OCI-M2 (cell line): Measurements from ENCODE around the gene CAPRIN1.

Experiments
- DNase-seq: peaks from one replicate; lab custom pipeline; 2025; ENCODE audit not compliant: unreplicated experiment; lab: John Stamatoyannopoulos, UW

The CAPRIN1 gene

DNA sequence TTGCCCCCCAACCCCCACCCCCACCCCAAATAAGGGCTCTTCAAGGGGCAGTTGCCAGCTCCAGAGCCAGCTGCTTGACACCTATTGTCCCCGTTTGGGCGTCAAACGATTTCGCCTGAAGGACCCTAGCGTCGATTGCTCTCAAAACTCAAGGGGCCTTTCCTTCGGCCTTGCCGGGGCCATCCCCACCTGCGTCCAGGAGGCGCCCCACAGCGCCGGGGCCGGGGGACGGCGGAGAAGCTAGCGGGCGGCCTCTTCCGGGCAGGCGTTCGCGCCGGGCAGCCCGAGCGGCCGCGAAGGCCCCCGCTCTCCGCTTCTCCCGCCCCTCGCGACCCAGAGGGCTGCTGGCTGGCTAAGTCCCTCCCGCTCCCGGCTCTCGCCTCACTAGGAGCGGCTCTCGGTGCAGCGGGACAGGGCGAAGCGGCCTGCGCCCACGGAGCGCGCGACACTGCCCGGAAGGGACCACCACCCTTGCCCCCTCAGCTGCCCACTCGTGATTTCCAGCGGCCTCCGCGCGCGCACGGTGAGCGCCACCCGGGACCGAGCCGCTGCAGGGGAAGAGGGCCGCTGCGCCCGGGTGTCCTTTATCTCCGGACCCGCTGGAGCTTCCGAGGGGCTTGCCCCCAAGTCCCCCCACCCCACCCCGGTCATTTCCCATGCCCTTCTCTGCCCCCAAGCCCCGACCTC is at the start of gene CAPRIN1:
CAPRIN1 (plus strand) TSS at position 383 of the 687 bp plus-strand sequence. CDS start 690 bp downstream, outside the sequence.
- DNase-seq: peak; percentile 32

- DNase-seq: no peak
Measured at GRCh38 chr11:34002420-34002819, 49.1 kb upstream of the CAPRIN1 start.

- DNase-seq: no peak
Measured at GRCh38 chr11:34004236-34004635, 47.3 kb upstream of the CAPRIN1 start.

DNA sequence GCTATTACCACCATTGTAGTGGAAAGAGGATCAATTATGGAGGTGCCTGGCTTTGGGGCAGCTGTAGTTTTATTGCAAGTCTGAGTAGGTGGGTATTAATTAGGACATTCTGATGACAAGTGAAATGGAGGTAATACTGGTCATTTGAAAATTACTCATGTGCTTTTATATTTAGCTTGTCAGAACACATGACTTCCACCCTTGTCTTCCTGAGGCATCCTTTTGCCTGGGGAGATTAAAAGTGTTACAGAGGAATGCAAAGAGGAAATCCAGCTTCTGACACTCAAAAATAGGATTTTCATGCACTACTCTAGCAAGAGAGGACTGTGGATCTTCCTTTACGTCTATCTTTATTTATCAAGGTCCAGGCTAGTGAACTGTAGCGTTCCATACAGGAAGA is 44.7 kb upstream of the CAPRIN1 start:
- no peak for DNase-seq

- DNase-seq: no peak
Measured at GRCh38 chr11:34012734-34013133, 38.8 kb upstream of the CAPRIN1 start.

- DNase-seq: no peak
Measured at GRCh38 chr11:34013898-34014571, 37.5 kb upstream of the CAPRIN1 start.

DNA sequence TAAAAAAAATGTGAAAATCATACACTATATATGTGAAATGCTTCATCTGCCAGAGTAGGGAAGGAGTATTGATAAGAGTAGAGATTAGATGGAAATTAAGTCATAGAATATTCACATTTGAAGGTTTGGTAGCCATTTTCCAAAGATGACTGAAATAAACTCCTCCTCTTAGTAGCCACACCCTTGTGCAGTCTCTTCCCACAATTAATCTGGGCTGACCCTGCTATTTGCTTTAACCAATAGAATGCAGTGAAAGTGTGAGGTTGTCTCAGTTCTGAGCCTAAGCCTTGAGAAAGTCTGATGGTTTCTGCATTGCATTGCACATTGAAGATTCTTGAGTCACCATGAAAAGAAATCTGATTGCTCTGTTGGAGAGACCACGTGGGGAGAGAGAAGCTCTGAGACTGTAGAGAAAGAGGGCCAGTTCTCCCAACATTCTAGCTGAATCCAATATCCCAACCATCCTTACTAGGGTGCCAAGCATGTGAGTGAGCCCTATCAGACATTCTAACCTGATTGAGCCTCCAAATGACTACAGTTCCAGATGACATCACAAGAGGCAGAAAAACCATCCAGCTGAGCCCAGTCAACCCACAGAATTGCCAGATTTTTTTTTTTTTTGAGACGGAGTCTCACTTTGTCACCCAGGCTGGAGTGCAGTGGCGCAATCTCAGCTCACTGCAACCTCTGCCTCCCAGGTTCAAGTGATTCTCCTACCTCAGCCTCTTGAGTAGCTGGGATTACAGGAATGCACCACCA is 29.4 kb upstream of the CAPRIN1 start:
- no peak for DNase-seq

GRCh38 chr11:34026432-34026831 is 25.1 kb upstream of the CAPRIN1 start:
- no peak for DNase-seq

- DNase-seq: no peak
Measured at GRCh38 chr11:34027516-34028408, 23.8 kb upstream of the CAPRIN1 start.

- DNase-seq: no peak
Measured at GRCh38 chr11:34028425-34028824, 23.1 kb upstream of the CAPRIN1 start.

- no peak for DNase-seq
Measured at GRCh38 chr11:34029176-34029575, 22.4 kb upstream of the CAPRIN1 start.

GRCh38 chr11:34030382-34030781 is 21.1 kb upstream of the CAPRIN1 start:
- DNase-seq: no peak

GRCh38 chr11:34033399-34033798 is 18.1 kb upstream of the CAPRIN1 start:
- DNase-seq: no peak

GRCh38 chr11:34034053-34034452 is 17.5 kb upstream of the CAPRIN1 start:
- DNase-seq: no peak

DNA sequence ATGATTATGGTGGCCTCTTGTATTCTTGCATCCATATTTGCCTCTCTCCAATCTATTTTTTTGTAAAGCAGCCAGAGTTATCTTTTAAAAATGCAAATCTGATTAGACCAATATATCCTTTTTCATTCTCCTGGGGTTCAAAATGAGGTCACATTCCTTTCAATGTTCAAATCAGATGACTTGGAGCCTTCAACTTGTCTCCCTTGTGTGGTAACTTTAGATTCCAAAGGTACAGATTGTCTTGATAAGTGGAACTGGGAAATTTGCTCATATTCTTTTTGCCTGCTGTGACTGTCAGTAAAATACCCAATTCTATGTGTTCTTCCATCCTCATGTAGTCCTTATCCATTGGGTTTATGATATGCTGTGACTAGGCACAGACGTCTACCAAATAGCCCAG is 15.1 kb upstream of the CAPRIN1 start:
- DNase-seq: no peak

GRCh38 chr11:34037016-34037415 is 14.5 kb upstream of the CAPRIN1 start:
- no peak for DNase-seq

DNA sequence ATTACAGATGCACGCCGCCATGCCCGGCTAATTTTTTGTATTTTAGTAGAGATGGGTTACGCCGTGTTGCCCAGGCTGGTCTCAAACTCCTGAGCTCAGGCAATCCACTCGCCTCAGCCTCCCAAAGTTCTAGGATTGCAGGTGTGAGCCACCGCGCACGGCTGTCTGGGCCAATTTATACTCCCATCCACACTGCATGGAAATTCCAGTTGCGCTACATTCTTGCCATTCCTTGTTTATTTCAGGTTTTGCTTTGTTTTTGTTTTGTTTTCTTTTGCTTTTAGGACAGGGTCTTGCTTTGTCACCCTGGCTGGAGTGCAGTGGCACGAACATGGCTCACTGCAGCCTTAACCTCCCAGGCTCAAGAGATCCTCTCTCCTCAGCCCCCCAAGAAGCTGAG is 11.0 kb upstream of the CAPRIN1 start:
- DNase-seq: no peak

DNA sequence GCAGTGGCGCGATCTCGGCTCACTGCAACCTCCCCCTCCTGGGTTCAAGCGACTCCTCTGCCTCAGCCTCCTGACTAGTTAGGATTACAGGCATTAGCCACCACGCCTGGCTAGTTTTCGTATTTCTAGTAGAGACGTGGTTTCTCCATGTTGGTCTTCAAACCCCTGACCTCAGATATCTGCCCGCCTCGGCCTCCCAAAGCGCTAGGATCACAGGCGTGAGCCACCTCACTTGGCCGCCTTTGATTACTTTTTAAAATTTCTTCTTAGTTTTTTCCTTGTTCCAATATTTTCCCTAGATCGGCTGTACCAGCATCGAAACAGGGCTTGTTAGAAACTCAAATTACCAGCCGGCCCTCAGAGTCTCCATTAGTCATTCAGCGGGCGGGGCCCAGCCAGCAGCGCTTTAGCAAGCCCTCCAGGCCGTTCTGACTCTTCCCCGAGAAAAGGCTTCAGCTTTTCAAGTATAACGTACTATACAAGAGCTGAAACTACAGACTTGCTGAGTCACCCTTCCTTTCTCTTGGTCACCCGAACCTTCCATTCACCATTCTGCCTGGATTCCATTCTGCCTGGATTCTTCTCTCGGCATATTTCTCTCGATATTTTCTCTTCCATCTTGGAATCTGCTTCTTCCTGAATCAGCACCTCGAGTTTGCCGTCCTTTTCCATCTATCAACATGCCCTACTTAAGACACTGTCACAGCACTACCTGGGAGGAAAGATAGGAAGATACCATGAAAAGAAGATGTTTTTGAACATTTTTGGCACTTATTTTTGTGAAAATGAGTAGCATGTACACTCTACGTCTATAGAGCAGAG is 6.7 kb upstream of the CAPRIN1 start:
- DNase-seq: peak; percentile 36

- no peak for DNase-seq
Measured at GRCh38 chr11:34049028-34049427, 2.5 kb upstream of the CAPRIN1 start.
